Measurements from ENCODE around the gene CDC42BPA.
"Not testable (repeated sequence)": the region's sequence is repeated elsewhere in the genome, so short reads cannot be mapped to it uniquely, and the experiment has no call there.

The CDC42BPA gene

GRCh38 chr1:227009937-227010336 is 308.4 kb downstream of the CDC42BPA start:
- no peak for TF ChIP-seq CTCF (conservative IDR thresholded peaks at IDR 0.05; ENCODE audit: low read length)
- H3K4me3 ChIP-seq (ENCODE audit: low read length), result no peak overlapping the region
- no peak for DNase-seq (ENCODE audit: low read depth)

GRCh38 chr1:227006226-227006796 is 312.0 kb downstream of the CDC42BPA start:
- no peak overlapping the region for H3K4me3 ChIP-seq (ENCODE audit: low read length)
- no peak for TF ChIP-seq CTCF (conservative IDR thresholded peaks at IDR 0.05; ENCODE audit: low read length)
- DNase-seq (ENCODE audit: low read depth), result no peak

- TF ChIP-seq CTCF (conservative IDR thresholded peaks at IDR 0.05; ENCODE audit: low read length), result no peak
Measured at GRCh38 chr1:227004796-227005195, 313.5 kb downstream of the CDC42BPA start.

GRCh38 chr1:227003165-227003564 is 315.1 kb downstream of the CDC42BPA start:
- no peak overlapping the region for H3K4me3 ChIP-seq (ENCODE audit: low read length)
- no peak for TF ChIP-seq CTCF (conservative IDR thresholded peaks at IDR 0.05; ENCODE audit: low read length)
- DNase-seq (ENCODE audit: low read depth), result no peak

More at GRCh38 chr1:227004796-227005195, 313.5 kb downstream of the CDC42BPA start:
- H3K4me3 ChIP-seq (ENCODE audit: low read length), result no peak overlapping the region
- DNase-seq (ENCODE audit: low read depth), result no peak

- H3K4me3 ChIP-seq (ENCODE audit: low read length), result no peak overlapping the region
- TF ChIP-seq CTCF (conservative IDR thresholded peaks at IDR 0.05; ENCODE audit: low read length), result no peak
Measured at GRCh38 chr1:227002531-227003049, 315.7 kb downstream of the CDC42BPA start.

GRCh38 chr1:226999579-226999978 is 318.7 kb downstream of the CDC42BPA start:
- not testable (repeated sequence) for H3K4me3 ChIP-seq (ENCODE audit: low read length); DNase-seq (ENCODE audit: low read depth)

More at GRCh38 chr1:227002531-227003049, 315.7 kb downstream of the CDC42BPA start:
- DNase-seq (ENCODE audit: low read depth), result no peak

- no peak for DNase-seq (ENCODE audit: low read depth)
- H3K4me3 ChIP-seq (ENCODE audit: low read length), result no peak overlapping the region
- TF ChIP-seq CTCF (conservative IDR thresholded peaks at IDR 0.05; ENCODE audit: low read length), result no peak
Measured at GRCh38 chr1:226995365-226996332, 322.6 kb downstream of the CDC42BPA start.

All from AG10803 (cell line).